ENCODE data around the gene PRSS56.
A peak's percentile ranks its signal among the peaks of the same experiment; 100 is the strongest.

PRSS56 gene

DNA sequence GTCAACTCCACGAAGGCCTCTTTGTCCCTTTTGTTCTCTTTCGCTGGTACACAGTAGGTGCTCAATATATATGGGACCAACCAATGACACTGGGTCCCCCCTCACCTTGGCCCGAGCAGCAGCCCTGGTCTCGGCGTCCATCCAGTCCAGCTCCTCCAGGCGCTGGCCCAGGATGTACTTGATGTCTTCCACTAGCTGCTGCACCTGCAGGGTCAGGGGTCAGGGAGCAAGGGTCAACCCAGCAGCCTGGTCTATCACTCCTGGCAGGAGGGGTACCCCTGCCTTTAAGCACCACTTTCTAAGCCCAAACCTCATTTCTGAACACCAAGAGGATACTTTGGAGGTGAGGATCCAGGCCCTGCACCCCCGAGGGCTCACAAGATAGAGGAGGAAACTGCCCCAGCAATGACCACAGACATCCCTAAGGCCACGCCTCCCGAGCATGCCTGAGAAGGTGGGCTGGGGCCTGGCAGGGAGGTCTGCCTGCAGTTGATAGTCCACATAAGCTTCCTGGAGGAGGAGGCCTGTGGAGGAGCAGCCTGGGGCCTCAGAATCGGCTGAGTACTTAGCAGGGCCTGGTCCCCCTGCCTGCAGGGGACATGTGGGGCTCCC lies 36.8 kb upstream of the PRSS56 start:
- H3K36me3 ChIP-seq (ENCODE audit: insufficient read depth, low read length), result no peaks in the 10 kb centered on the region
- H3K27me3 ChIP-seq (ENCODE audit: insufficient read depth, low read length), result peaks cover 83% of the 10 kb centered on the region
- H3K4me3 ChIP-seq (ENCODE audit: low read length), result no peak overlapping the region
- no peaks in the 10 kb centered on the region for H3K9me3 ChIP-seq (ENCODE audit: low read length)
- no peak overlapping the region for H2AFZ ChIP-seq (ENCODE audit: low read depth, low read length)
- no peaks in the 10 kb centered on the region for H3K4me1 ChIP-seq (ENCODE audit: insufficient read depth, low read length)

DNA sequence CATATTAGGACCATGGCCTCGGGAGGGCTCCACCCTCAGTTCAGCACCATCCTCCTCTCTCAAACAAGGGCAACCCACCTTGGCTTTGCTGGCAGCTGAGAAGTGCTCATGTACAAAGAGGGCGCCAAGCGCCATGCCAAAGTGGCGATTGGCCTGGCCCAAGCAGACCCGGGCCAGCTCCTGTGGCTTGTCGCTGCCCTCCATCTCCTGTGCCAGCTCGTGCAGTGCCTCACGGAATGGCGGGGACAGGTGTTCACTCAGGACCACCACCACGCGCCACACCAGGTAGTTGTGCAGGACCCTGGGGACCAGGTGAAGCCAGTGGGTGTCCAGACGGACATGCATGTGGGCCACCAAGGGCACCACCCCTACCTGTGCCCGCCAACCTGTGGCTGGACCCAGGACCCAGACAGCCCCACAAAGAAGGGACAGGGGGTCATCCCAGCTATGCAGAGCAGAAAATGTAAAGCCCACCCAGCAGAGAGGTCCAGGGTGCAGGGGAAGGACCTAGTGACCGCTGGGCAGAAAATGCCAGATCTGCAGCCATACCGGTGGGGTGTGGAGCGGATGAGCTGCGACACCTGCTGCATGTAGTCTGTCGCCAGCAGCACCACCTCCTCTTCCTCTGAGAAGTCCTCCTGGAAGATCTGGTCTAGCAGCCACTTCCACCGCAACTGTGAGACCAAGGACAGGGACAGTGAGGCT lies 36.1 kb upstream of the PRSS56 start:
- Histone ChIP-seq H3K4me3 (ENCODE audit: low read length) (no peak overlapping the region), H3K36me3 (ENCODE audit: insufficient read depth, low read length) (no peaks in the 10 kb centered on the region), H2AFZ (ENCODE audit: low read depth, low read length) (no peak overlapping the region), H3K4me1 (ENCODE audit: insufficient read depth, low read length) (no peaks in the 10 kb centered on the region), H3K27me3 (ENCODE audit: insufficient read depth, low read length) (peaks cover 84% of the 10 kb centered on the region), H3K9me3 (ENCODE audit: low read length) (no peaks in the 10 kb centered on the region)

DNA sequence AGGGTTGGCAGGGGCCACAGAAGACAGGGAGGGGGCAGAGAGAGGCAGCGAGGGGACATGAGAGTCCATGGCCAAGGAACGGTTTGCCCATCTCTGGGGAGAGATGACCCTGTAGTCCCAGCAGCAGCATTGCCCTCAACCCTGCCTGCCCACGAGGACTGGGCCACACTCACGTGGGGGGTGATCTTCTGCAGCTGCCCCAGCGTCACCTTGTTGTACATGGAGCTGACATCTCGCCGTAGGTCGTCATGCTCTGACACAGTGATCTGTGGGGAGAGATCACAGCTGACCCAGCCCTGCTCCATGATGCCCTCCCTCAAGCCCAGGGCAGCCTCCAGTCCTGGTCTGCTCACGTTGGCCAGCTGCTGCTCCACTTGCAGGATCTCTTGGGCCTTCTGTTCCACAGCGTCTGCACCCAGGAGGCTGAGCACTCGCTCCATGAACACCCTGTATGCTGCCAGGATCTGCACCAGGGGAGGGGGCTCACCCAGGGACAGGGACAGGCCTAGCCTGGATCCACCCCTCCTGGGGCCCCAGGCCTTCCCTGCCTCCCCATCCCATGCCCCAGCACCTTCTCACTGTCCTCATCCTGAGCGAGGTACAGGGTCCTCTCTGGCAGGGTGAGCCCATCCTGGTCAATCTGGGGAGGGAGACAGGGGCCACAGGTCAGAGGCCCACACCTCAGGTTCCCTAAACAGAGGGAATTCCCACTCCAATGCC lies 35.4 kb upstream of the PRSS56 start:
- Histone ChIP-seq H3K4me1 (ENCODE audit: insufficient read depth, low read length) (peaks cover 2% of the 10 kb centered on the region), H2AFZ (ENCODE audit: low read depth, low read length) (no peak overlapping the region), H3K9me3 (ENCODE audit: low read length) (no peaks in the 10 kb centered on the region), H3K27me3 (ENCODE audit: insufficient read depth, low read length) (peaks cover 88% of the 10 kb centered on the region), H3K36me3 (ENCODE audit: insufficient read depth, low read length) (no peaks in the 10 kb centered on the region), H3K4me3 (ENCODE audit: low read length) (no peak overlapping the region)

DNA sequence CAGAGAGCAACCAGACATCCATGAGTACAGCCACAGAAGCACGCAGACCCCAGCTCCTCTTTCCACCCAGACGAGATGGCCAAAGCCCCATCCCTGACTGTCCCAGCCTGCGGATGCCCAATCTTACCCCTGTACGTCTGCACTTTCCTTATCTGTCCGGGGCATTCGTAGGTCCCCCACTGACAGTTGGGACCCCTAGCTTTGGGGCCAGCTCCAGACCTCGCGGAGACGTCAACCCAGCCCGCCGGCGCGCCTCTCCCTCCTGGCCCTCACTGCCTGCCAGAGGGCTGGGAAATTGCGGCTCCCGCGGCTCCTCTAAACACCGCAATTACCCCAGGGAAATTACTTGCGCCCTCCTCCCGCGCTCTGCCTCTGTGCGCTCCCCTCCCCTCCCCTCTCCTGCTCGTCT lies 34.8 kb upstream of the PRSS56 start:
- H3K36me3 ChIP-seq (ENCODE audit: insufficient read depth, low read length), result no peaks in the 10 kb centered on the region
- H3K27me3 ChIP-seq (ENCODE audit: insufficient read depth, low read length), result peaks cover 93% of the 10 kb centered on the region
- H3K4me3 ChIP-seq (ENCODE audit: low read length), result no peak overlapping the region
- H3K4me1 ChIP-seq (ENCODE audit: insufficient read depth, low read length), result peaks cover 2% of the 10 kb centered on the region
- no peaks in the 10 kb centered on the region for H3K9me3 ChIP-seq (ENCODE audit: low read length)
- H2AFZ ChIP-seq (ENCODE audit: low read depth, low read length), result no peak overlapping the region

DNA sequence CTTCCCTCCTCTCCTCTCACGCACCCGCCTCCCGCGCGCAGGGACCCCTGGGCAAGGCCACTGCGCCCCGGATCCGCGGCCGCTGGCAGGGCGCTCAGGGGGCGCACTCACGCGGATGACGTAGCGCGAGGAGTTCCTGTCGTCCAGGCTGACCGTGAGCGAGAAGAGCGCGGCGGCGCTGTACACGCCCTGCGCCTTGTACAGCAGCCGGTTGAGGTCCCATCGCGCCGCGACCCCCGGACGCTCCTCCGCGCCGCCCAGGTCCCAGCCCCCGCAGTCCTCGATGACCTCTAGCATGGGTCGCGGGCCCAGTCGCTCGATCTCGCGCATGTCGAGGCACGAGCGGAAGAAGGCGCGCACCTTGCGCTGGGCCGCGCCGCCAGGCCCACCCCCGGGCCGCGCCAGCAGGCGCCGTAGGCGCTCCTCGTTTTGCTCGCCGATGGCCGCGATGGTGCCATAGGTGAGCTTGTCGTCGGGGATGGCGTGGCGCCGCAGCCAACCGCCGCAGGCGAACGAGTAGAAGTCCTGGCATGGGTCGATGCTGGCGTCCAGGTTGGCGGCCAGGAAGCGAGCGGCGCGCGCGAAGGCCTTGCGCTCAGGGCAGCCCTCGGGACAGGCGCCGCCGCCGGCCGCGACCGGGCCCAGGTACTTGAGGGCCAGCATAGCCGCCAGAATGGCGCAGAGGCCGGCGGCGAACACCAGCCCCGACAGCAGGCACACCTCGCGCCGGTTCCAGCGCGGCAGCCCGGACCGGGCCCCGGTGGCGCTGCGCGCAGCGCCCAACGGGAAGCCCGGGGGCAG lies 34.2 kb upstream of the PRSS56 start:
- peaks cover 2% of the 10 kb centered on the region for H3K4me1 ChIP-seq (ENCODE audit: insufficient read depth, low read length)
- H3K27me3 ChIP-seq (ENCODE audit: insufficient read depth, low read length), result peaks cover 93% of the 10 kb centered on the region
- no peaks in the 10 kb centered on the region for H3K9me3 ChIP-seq (ENCODE audit: low read length)
- H3K4me3 ChIP-seq (ENCODE audit: low read length), result no peak overlapping the region
- H2AFZ ChIP-seq (ENCODE audit: low read depth, low read length), result no peak overlapping the region
- no peaks in the 10 kb centered on the region for H3K36me3 ChIP-seq (ENCODE audit: insufficient read depth, low read length)

DNA sequence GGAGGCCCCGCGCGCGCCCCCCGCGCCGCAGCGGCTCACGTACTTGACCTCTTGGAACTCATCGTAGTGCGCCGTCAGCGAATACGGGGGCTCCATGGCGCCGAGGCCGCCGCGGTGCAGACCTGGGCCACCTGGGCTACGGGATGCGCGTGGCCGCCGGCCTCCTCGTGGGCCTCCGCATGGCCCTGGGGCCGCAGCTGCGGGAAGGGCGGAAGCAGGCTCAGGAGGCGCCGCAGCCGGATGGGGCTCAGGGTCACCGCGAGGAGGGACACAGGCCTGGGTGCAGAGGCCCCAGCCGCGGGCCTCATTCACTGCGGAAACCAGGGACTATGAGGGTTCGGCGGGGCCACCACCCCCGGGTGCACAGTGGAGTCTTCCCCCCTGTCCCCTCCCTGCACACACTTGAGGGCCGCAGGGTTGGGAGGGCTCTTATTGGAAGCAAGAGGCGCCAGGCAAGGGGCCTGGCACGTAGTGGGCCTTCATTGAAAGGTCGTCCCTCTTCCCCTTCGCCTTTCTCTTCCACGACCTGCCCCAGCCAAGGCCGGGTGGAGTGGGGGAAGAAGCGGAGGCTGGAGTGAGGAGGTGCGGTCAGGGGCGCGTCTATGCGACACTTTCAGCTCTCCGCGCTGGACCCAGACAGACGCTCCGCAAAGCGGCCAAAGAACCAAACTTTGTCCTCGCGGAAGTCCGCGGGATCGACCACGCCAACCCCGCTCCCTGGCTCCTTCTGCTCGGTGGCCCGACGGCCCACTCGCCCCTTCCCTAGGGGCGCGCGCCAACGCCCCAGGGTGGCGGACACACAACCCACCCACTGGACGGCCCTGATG lies 33.4 kb upstream of the PRSS56 start:
- Histone ChIP-seq H3K36me3 (ENCODE audit: insufficient read depth, low read length) (no peaks in the 10 kb centered on the region), H3K4me3 (ENCODE audit: low read length) (peak overlapping the region; percentile 36), H2AFZ (ENCODE audit: low read depth, low read length) (no peak overlapping the region), H3K27me3 (ENCODE audit: insufficient read depth, low read length) (peaks cover 94% of the 10 kb centered on the region), H3K9me3 (ENCODE audit: low read length) (no peaks in the 10 kb centered on the region), H3K4me1 (ENCODE audit: insufficient read depth, low read length) (peaks cover 2% of the 10 kb centered on the region)

DNA sequence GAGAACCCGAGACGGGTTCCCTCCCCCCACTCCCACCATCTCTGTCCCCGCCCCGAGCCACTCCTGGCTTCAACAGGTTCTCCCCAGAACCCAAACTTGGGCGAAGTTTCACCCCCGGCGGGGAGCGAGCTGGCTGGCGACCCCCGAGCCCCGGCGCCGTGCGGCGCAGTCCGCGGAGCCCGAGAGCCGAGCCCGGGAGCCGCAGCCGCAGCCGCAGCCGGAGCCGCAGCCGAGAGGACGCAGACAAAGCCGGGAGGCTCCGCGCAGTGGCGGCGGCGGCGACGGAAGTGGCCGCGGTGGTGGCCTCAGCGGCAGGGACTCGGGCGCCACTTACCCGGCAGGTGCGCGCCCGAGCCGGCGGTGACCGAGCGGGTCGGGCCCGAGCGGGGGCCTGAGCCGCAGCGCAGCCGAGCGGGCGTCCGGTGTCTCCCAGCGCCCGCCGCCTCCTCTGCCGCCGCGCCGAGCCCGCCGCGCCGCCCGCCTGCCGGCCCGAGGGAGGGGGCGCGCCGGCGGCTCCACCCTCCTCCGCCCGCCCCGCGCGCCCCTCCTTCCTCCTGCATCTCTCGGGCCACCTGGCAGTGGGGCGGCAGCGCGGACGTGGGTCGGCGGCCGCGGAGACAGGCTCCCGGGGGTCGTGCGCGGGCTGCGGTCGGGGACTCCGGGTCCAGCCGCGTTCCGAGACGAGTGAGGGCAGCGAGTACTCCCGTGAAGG lies 32.6 kb upstream of the PRSS56 start, which contains the start of gene ECEL1:
TSS of gene ECEL1 (minus strand) at position 450 of the 712 bp plus-strand sequence. CDS start 1,181 bp downstream, outside the sequence.
- Histone ChIP-seq H3K27me3 (ENCODE audit: insufficient read depth, low read length) (peaks cover 94% of the 10 kb centered on the region), H3K36me3 (ENCODE audit: insufficient read depth, low read length) (no peaks in the 10 kb centered on the region), H3K4me3 (ENCODE audit: low read length) (peak within 1 kb of the TSS; percentile 36), H2AFZ (ENCODE audit: low read depth, low read length) (no peak within 1 kb of the TSS), H3K4me1 (ENCODE audit: insufficient read depth, low read length) (peaks cover 2% of the 10 kb centered on the region), H3K9me3 (ENCODE audit: low read length) (no peaks in the 10 kb centered on the region)

GRCh38 chr2:232488097-232488711 lies 32.0 kb upstream of the PRSS56 start:
- Histone ChIP-seq H2AFZ (ENCODE audit: low read depth, low read length) (no peak overlapping the region), H3K36me3 (ENCODE audit: insufficient read depth, low read length) (no peaks in the 10 kb centered on the region), H3K9me3 (ENCODE audit: low read length) (no peaks in the 10 kb centered on the region), H3K4me1 (ENCODE audit: insufficient read depth, low read length) (peaks cover 2% of the 10 kb centered on the region), H3K27me3 (ENCODE audit: insufficient read depth, low read length) (peaks cover 96% of the 10 kb centered on the region), H3K4me3 (ENCODE audit: low read length) (no peak overlapping the region)

GRCh38 chr2:232488721-232489300 lies 31.4 kb upstream of the PRSS56 start:
- Histone ChIP-seq H3K4me1 (ENCODE audit: insufficient read depth, low read length) (peaks cover 2% of the 10 kb centered on the region), H2AFZ (ENCODE audit: low read depth, low read length) (no peak overlapping the region), H3K27me3 (ENCODE audit: insufficient read depth, low read length) (peaks cover 94% of the 10 kb centered on the region), H3K36me3 (ENCODE audit: insufficient read depth, low read length) (no peaks in the 10 kb centered on the region), H3K9me3 (ENCODE audit: low read length) (no peaks in the 10 kb centered on the region), H3K4me3 (ENCODE audit: low read length) (no peak overlapping the region)

DNA sequence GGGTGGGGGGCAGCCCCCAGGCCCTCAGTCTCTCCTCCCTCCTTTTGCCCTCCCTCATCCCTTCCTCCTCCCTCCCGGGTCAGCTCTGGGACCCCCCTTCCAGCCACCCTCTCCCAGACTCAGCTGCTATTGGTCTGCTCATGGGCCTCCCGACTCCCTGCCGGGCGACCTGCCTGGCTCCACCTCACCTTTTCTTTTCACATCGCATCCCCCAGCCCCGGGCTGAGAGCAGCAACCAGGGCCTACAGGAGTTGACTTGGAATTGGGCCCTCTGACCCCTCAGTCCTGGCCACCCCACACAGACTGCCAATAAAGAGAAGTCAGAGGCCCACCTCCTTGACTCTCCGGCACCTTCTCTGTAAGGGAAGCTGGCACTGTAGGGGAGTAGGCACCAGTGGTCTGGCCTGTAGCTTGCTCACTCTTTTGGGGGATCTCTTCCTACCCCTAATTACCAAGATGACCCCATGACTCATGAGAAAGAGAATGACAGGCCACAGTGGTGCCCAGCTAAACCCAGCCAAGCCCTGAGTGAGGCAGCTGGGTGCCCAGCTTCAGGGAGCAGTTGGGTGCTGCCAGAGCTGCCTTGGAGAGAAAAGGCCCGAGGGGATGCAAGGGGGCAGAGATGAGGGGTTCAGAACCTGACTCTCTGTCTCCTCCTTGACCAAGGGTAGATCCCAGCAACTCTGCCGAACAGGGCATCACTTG lies 30.5 kb upstream of the PRSS56 start:
- Histone ChIP-seq H3K4me3 (ENCODE audit: low read length) (no peak overlapping the region), H2AFZ (ENCODE audit: low read depth, low read length) (no peak overlapping the region), H3K9me3 (ENCODE audit: low read length) (no peaks in the 10 kb centered on the region), H3K27me3 (ENCODE audit: insufficient read depth, low read length) (peaks cover 93% of the 10 kb centered on the region), H3K4me1 (ENCODE audit: insufficient read depth, low read length) (peaks cover 2% of the 10 kb centered on the region), H3K36me3 (ENCODE audit: insufficient read depth, low read length) (no peaks in the 10 kb centered on the region)
